HCT116 (cell line): ENCODE results near the gene SACM1L. TPM values are rescaled to one million over a fixed set of nuclear protein-coding genes. Genes with fewer than 3 reads are reported as not detected.

Source experiments
- ATAC-seq: fragments of 200-7000 bp; cut with Tn5 transposase; 2 replicates; pipeline ENCODE4 v1.9.1; 2020; ENCODE audit warnings: mild to moderate bottlenecking, moderate library complexity
- BruUV-seq: library from RNA; stranded (reverse); fragments of 400-500 nt; replicated peaks from 2 replicates; lab custom pipeline; 2021; lab: Mats Ljungman, UMichigan
- CTCF ChIA-PET: fragments of 300-600 bp; sonication (Branson Sonifier 250); formaldehyde crosslinking; loops from one replicate; lab custom pipeline; 2021; ENCODE audit warnings: antibody characterized with exemption; lab: Charles Lee
- POLR2A ChIA-PET: fragments of 300-600, 350-600 bp; sonication (Branson Sonifier 250); formaldehyde crosslinking; loops from one replicate; lab custom pipeline; 2021; ENCODE audit warnings: antibody characterized with exemption; lab: Charles Lee
- RAD21 ChIA-PET, 2 experiments: fragments of 300-600 bp; sonication (Branson Sonifier 250); formaldehyde crosslinking; loops; one replicate each; lab custom pipeline; 2023; ENCODE audit warnings: low total read pairs in 2 of 2; ENCODE audit not compliant: uncharacterized antibody in 2 of 2, unreplicated experiment in 2 of 2, low non-redundant PET in 1 of 2; lab: Charles Lee
- DNase-seq: peaks from one replicate; pipeline ENCODE4 v3.0.0-alpha.2; 2010; ENCODE audit warnings: low read depth, low spot score
- H2AFZ ChIP-seq: fragments of 200-600 bp; shearing (Covaris generic), sonication (generic); 2 replicates; pipeline ENCODE4 v1.6.1; 2017; ENCODE audit warnings: low read depth, mixed run types, mixed read lengths, antibody characterized with exemption, low read length; ENCODE audit not compliant: poor library complexity, severe bottlenecking
- H3K27ac ChIP-seq: 2 replicates; pipeline ENCODE4 v1.5.1; 2012; ENCODE audit warnings: low read depth, low read length
- H3K27me3 ChIP-seq: fragments of 200-600 bp; sonication (generic); 2 replicates; pipeline ENCODE4 v1.6.1; 2016; ENCODE audit warnings: mixed run types, low read length, mixed read lengths; ENCODE audit not compliant: insufficient read depth
- H3K36me3 ChIP-seq, 2 experiments: fragments of 200-500 bp in 1 of 2; fragments of 200-600 bp in 1 of 2; sonication (Bioruptor generic) in 1 of 2; sonication (generic) in 1 of 2; 2 replicates each; pipeline versions ENCODE4 v1.5.1 to v1.6.1; 2014 to 2016; ENCODE audit warnings: low read length in 2 of 2, inconsistent platforms in 1 of 2, mixed read lengths in 1 of 2, mixed run types in 1 of 2; ENCODE audit not compliant: insufficient read depth in 2 of 2, control insufficient read depth in 1 of 2
- H3K4me1 ChIP-seq, 2 experiments: fragments of 200-600 bp in 1 of 2; sonication (generic) in 1 of 2; 2 replicates each; pipeline versions ENCODE4 v1.5.1 to v1.6.1; 2012 to 2017; ENCODE audit warnings: low read length in 2 of 2, inconsistent platforms in 1 of 2, mild to moderate bottlenecking in 1 of 2, mixed read lengths in 1 of 2, mixed run types in 1 of 2, moderate library complexity in 1 of 2; ENCODE audit not compliant: insufficient read depth in 2 of 2, control insufficient read depth in 1 of 2
- H3K4me2 ChIP-seq: fragments of 200-600 bp; sonication (generic); 2 replicates; pipeline ENCODE4 v1.6.1; 2017; ENCODE audit warnings: mixed run types, low read length, mixed read lengths
- H3K4me3 ChIP-seq, 2 experiments: fragments of 200-600 bp in 1 of 2; sonication (generic) in 1 of 2; replicated peaks in 1 of 2; 2 replicates each; pipeline ENCODE4 v1.5.1; 2011 to 2016; ENCODE audit warnings: low read length in 2 of 2, control low read depth in 1 of 2, low read depth in 1 of 2, mild to moderate bottlenecking in 1 of 2, mixed read lengths in 1 of 2, mixed run types in 1 of 2
- H3K79me2 ChIP-seq: fragments of 200-600 bp; sonication (generic); 2 replicates; pipeline ENCODE4 v1.6.1; 2017; ENCODE audit warnings: mild to moderate bottlenecking, mixed run types, low read length, moderate library complexity, mixed read lengths; ENCODE audit not compliant: insufficient read depth
- H3K9ac ChIP-seq: fragments of 200-600 bp; sonication (generic); 2 replicates; pipeline ENCODE4 v1.6.1; 2016; ENCODE audit warnings: low read length, mixed read lengths
- H3K9me2 ChIP-seq: fragments of 200-600 bp; sonication (generic), shearing (Covaris generic); 2 replicates; pipeline ENCODE4 v1.6.1; 2017; ENCODE audit warnings: mixed run types, mild to moderate bottlenecking, moderate library complexity; ENCODE audit not compliant: insufficient read depth
- H3K9me3 ChIP-seq, 2 experiments: fragments of 200-500 bp in 1 of 2; fragments of 200-600 bp in 1 of 2; sonication (Bioruptor generic) in 1 of 2; sonication (generic) in 1 of 2; 2 replicates each; pipeline ENCODE4 v1.6.1; 2014 to 2017; ENCODE audit warnings: low read length in 2 of 2, mixed read lengths in 2 of 2, inconsistent platforms in 1 of 2, low read depth in 1 of 2, mild to moderate bottlenecking in 1 of 2, mixed run types in 1 of 2, moderate library complexity in 1 of 2; ENCODE audit not compliant: control insufficient read depth in 1 of 2, insufficient read depth in 1 of 2
- H4K20me1 ChIP-seq: fragments of 200-600 bp; sonication (generic), shearing (Covaris generic); 2 replicates; pipeline ENCODE4 v1.6.1; 2017; ENCODE audit warnings: mixed run types, mild to moderate bottlenecking, moderate library complexity; ENCODE audit not compliant: insufficient read depth
- ATF3 ChIP-seq: IDR thresholded peaks from 2 replicates; pipeline ENCODE4 v1.6.1; 2012
- CBX3 ChIP-seq: IDR thresholded peaks from 2 replicates; pipeline ENCODE4 v1.6.1; 2012; ENCODE audit warnings: low read depth
- CEBPB ChIP-seq: IDR thresholded peaks from 2 replicates; pipeline ENCODE4 v1.6.1; 2012; ENCODE audit warnings: low read depth
- CTCF ChIP-seq, 3 experiments: fragments of 200-600 bp in 1 of 3; sonication (generic) in 1 of 3; IDR thresholded peaks in 2 of 3; conservative IDR thresholded peaks in 1 of 3; 2 replicates each; pipeline ENCODE4 v1.5.1; 2012 to 2017; ENCODE audit warnings: low read depth in 2 of 3, low read length in 2 of 3, antibody characterized with exemption in 1 of 3, borderline replicate concordance in 1 of 3, control low read depth in 1 of 3, mild to moderate bottlenecking in 1 of 3, mixed read lengths in 1 of 3, mixed run types in 1 of 3, moderate library complexity in 1 of 3; ENCODE audit not compliant: insufficient read depth in 1 of 3
- EGR1 ChIP-seq: IDR thresholded peaks from 2 replicates; pipeline ENCODE4 v1.6.1; 2012; ENCODE audit warnings: low read depth
- EZH2phosphoT487 ChIP-seq: fragments of 200-600 bp; IDR thresholded peaks from 2 replicates; pipeline ENCODE4 v1.6.1; 2018; ENCODE audit warnings: antibody characterized with exemption, borderline replicate concordance
- FOSL1 ChIP-seq: IDR thresholded peaks from 2 replicates; pipeline ENCODE4 v1.6.1; 2012; ENCODE audit warnings: low read depth
- JUND ChIP-seq: IDR thresholded peaks from 2 replicates; pipeline ENCODE4 v1.6.1; 2012
- MAX ChIP-seq: IDR thresholded peaks from 2 replicates; pipeline ENCODE4 v1.6.1; 2012
- POLR2A ChIP-seq: IDR thresholded peaks from 2 replicates; pipeline ENCODE4 v1.7.0; 2011; ENCODE audit warnings: borderline replicate concordance; ENCODE audit not compliant: insufficient read depth, insufficient read length; ENCODE audit errors: extremely low read depth
- RAD21 ChIP-seq: IDR thresholded peaks from 2 replicates; pipeline ENCODE4 v1.6.1; 2012; ENCODE audit warnings: low read depth, mild to moderate bottlenecking
- REST ChIP-seq: IDR thresholded peaks from 2 replicates; pipeline ENCODE4 v1.6.1; 2012; ENCODE audit warnings: low read depth
- SIN3A ChIP-seq: IDR thresholded peaks from 2 replicates; pipeline ENCODE4 v1.6.1; 2012; ENCODE audit warnings: low read depth
- SP1 ChIP-seq: IDR thresholded peaks from 2 replicates; pipeline ENCODE4 v1.6.1; 2012; ENCODE audit warnings: low read depth
- SRF ChIP-seq: IDR thresholded peaks from 2 replicates; pipeline ENCODE4 v1.6.1; 2012; ENCODE audit warnings: low read depth
- TCF7L2 ChIP-seq: IDR thresholded peaks from 2 replicates; pipeline ENCODE4 v1.7.0; 2011; ENCODE audit warnings: borderline replicate concordance, inconsistent platforms; ENCODE audit not compliant: insufficient read depth, insufficient read length; ENCODE audit errors: extremely low read depth
- YY1 ChIP-seq: IDR thresholded peaks from 2 replicates; pipeline ENCODE4 v1.6.1; 2011; ENCODE audit warnings: low read length, low read depth, moderate library complexity, mild to moderate bottlenecking; ENCODE audit not compliant: insufficient replicate concordance; ENCODE audit errors: extremely low read depth
- ZNF274 ChIP-seq: fragments of 200-500 bp; sonication (Bioruptor generic); IDR thresholded peaks from 2 replicates; pipeline ENCODE4 v1.6.1; 2014; ENCODE audit warnings: mild to moderate bottlenecking, low read depth, low read length, inconsistent platforms
- intact Hi-C: fragments of 100-400 bp; cut with micrococcal nuclease; formaldehyde crosslinking; loops from 2 replicates; pipeline ENCODE4 v1.10.0; 2022
- total RNA-seq: library from RNA; stranded (reverse); gene quantifications from one replicate; pipeline ENCODE4 v1.2.1, GENCODE V29; 2021; ENCODE audit not compliant: unreplicated experiment

SACM1L gene
- total RNA-seq, 1 experiment from 2014 or later, result 27.3 TPM

GRCh38 chr3:45739991-45740390 is 50.8 kb downstream of the SACM1L start:
- CTCF ChIA-PET, result no interaction called here
- TF ChIP-seq ATF3, result no peak
- no peak for TF ChIP-seq CBX3
- TF ChIP-seq YY1, result no peak
- no peak for TF ChIP-seq CEBPB
- TF ChIP-seq SIN3A, result no peak
- TF ChIP-seq SRF, result no peak
- TF ChIP-seq ZNF274, result no peak
- no peak for TF ChIP-seq REST
- TF ChIP-seq JUND, result no peak
- no peak for TF ChIP-seq EGR1
- TF ChIP-seq FOSL1, result no peak
- TF ChIP-seq EZH2phosphoT487, result no peak
- TF ChIP-seq RAD21, result no peak
- no peak for TF ChIP-seq MAX
- TF ChIP-seq SP1, result no peak
- TF ChIP-seq TCF7L2, result no peak
- no peak for TF ChIP-seq CTCF (IDR thresholded peaks at IDR 0.05 in 2 of 3, conservative IDR thresholded peaks at IDR 0.05 in 1 of 3; ENCODE audit: borderline replicate concordance in 1 of 3, insufficient read depth in 1 of 3, low read depth in 2 of 3, low read length in 2 of 3)
- TF ChIP-seq POLR2A, result no peak
- Histone ChIP-seq H2AFZ (no peak overlapping the region), H3K79me2 (no peaks in the 10 kb centered on the region), H3K36me3 (peaks cover 16 to 19% of the 10 kb centered on the region in 2 experiments), H3K27ac (no peak overlapping the region), H3K27me3 (no peaks in the 10 kb centered on the region), H3K4me1 (no peaks in the 10 kb centered on the region), H3K9me3 (no peaks in the 10 kb centered on the region), H3K4me3 (no peak overlapping the region), H3K9ac (no peak overlapping the region), H3K9me2 (no peaks in the 10 kb centered on the region), H3K4me2 (no peak overlapping the region), H4K20me1 (no peaks in the 10 kb centered on the region)
- ATAC-seq (no peak), DNase-seq (no peak)
- BruUV-seq, result no TSS peak
- POLR2A ChIA-PET, result no interaction called here
- intact Hi-C loops, result no loop called here
- RAD21 ChIA-PET, result no interaction called here
